ENCODE results near the gene OSBPL7.

The OSBPL7 gene, protein sequence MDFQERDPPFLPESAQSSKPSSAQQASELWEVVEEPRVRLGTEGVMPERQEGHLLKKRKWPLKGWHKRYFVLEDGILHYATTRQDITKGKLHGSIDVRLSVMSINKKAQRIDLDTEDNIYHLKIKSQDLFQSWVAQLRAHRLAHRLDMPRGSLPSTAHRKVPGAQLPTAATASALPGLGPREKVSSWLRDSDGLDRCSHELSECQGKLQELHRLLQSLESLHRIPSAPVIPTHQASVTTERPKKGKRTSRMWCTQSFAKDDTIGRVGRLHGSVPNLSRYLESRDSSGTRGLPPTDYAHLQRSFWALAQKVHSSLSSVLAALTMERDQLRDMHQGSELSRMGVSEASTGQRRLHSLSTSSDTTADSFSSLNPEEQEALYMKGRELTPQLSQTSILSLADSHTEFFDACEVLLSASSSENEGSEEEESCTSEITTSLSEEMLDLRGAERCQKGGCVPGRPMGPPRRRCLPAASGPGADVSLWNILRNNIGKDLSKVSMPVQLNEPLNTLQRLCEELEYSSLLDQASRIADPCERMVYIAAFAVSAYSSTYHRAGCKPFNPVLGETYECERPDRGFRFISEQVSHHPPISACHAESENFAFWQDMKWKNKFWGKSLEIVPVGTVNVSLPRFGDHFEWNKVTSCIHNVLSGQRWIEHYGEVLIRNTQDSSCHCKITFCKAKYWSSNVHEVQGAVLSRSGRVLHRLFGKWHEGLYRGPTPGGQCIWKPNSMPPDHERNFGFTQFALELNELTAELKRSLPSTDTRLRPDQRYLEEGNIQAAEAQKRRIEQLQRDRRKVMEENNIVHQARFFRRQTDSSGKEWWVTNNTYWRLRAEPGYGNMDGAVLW

DNA sequence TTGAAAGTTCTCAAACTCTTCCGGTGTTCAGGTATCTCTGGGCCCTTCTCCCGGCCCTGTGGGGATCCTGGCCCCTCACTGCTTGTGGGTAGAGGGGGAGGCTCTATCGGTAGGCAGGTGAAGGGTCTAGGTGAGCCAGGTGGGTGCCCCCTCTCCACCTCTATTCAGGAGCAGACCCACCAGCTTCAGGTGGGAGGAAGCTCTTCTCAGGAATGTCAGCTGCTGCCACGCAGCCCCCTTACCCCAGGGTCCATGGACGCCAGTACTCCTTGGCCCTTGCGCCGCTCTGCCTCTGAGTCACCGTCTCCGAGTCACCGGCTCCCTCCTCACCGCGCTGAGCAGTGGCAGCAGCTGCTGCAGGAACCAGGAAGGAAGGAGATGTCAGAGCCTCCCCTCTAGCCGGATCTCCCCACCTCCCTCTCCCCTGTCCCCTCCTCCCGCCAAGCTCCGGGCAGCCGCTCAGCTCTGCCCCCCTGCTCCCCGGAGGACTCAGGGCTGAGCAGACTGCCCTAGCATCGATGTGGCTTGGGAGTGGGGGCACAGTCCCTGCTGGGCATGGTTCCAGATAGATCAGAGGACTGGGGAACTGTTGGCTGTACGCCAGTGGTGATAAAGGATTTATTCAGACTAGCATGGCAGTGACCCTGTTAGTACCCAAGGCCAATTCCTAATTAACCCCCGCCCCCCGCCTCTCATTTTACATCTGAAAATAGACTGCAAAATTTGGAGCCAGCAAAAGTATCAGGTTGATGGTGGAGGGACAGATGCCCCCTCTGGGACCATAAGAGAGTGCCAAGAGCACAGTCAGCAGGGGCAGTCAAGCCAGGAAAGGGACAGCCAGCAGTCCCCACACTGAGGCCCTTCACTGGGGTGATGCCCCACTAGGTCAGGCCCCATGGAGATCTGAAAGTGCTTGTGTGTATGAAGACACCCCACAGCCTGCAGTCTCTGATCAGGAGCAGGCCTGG lies at the start of gene OSBPL7:
OSBPL7 (minus strand) TSS at position 371 of the 968 bp plus-strand sequence. CDS start 1,516 bp downstream, outside the sequence.
- DNase-seq (ENCODE audit: low read depth) = peak; percentile 40

DNA sequence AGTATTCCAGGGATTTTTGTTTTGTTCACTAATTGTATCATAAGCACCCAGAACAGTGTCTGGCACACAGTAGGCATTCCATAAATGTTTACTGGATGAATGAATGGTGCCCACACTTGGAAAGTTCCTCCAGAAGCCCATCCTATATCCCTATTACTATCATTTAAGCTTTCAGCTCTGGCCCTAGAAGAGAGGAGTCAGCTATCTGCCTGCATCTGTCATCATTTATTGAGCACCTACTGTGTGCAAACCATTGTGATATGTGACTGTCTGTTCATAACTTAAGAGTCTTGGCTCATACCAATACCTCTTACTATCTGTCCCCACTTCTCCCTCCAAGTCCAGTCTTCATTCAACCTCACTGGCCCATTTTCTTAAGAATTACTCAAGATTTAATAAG lies 49.5 kb upstream of the OSBPL7 start:
- DNase-seq (ENCODE audit: low read depth) = no peak

DNA sequence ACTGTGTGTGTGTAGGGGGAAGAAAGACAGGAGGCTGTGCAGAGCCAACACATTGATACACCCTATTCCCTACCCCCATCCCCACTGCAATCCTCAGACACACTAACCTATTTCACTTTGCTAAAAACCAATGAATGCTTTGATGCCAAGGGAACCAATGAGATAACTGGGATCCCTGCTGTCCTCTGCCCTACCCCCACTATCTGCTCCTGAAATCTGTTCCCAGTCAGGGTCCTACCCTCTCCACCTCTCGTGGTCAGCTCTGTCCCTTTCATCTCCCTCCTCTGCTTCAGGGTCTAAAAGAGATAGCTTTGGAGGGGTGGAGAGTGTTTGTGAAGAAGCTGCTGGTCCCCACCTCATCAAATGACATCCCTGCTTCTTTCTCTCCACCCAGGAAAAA lies 48.5 kb upstream of the OSBPL7 start:
- DNase-seq (ENCODE audit: low read depth) = no peak

DNA sequence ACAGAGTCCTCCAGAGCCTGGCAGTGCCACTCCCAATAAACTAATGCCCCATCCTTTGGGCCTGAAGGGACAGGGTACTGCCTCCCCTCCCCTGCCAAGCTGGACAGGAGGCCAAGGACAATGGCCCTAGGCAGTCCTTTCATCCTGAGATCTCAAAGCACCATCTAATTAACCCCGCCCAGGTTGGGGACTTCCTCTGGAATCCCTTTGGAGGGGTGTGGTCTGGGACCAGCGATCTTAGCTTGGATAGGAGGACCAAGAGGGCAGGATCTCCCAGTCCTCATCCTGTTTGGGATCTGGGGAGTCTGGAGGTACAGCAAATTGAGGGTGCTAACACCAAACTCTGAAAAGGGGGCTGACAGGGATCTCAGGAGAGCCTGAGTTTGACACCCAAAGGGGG lies 47.5 kb upstream of the OSBPL7 start:
- DNase-seq (ENCODE audit: low read depth) = no peak

DNA sequence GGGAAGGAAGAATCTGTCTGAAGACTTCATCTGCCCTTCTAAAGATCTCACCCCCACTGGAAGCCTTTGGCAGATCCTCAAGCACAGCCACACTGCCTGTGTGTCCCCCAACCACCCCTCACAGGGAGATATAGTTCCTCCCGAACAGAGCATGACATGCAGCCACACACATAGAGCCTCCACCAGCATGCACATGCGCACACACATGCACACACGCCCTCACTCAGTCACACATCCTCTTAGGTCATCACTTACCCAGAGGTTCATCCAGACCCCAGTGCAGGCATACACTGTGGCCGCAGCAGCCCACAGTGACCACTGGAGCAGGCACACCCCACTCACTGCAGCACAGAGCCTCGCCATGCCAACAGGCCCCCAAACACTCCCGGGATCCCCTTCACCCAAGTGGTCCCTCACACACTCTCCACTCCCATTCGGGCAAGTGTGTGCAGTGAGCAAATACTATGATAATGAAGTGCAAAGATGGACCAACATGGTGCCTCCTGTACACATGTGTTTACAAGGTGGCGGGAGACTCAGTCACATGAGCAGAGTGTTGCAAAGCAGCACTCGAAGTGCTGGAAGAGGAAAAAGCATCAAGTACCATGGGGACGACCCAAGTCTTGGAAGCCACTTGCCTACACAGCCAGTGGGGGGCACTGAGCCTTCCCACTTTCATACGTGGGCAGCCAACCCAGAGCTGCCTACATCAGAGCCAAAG lies 46.4 kb upstream of the OSBPL7 start:
- no peak for DNase-seq (ENCODE audit: low read depth)

DNA sequence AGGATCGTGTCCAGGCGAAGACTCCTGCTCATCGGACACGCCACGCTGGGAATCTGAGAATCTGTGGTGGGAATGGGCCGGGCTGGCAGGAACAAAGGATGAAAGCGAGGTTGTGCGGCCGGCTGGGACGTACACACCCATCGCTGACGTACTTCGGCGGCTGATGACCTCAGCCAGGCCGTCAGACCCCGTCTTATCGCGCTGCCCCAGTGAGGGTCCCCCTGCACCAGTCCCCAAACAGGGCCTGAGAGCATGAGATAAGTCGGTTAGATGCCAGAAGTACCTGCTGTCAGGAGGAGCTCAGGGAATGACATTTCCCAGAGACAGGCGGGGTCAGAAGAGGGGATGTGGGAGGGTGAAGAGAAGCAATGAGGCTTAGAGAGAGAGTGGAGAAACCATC lies 45.3 kb upstream of the OSBPL7 start:
- DNase-seq (ENCODE audit: low read depth) = no peak

DNA sequence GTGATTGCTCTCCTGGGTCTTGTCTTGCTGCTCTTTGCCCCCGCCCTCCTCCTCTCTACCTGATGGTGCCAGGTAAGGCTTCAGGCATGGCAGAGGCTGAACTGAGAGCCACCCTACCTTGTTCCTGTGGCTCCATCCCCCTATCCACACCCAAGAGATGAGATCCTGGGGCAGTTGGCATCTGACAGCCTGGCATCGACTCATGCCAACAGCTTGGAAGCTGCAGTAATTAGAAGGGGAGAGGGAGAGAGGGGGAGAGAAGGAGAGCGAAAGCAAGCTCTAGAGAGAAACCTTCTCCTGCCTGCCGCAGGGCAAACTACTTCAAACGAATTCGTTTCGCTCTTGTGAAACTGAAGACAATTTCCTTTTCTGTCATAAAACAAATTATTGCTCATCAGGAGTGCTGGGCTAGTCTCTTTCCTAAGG lies 43.2 kb upstream of the OSBPL7 start:
- DNase-seq (ENCODE audit: low read depth) = peak; percentile 25

DNA sequence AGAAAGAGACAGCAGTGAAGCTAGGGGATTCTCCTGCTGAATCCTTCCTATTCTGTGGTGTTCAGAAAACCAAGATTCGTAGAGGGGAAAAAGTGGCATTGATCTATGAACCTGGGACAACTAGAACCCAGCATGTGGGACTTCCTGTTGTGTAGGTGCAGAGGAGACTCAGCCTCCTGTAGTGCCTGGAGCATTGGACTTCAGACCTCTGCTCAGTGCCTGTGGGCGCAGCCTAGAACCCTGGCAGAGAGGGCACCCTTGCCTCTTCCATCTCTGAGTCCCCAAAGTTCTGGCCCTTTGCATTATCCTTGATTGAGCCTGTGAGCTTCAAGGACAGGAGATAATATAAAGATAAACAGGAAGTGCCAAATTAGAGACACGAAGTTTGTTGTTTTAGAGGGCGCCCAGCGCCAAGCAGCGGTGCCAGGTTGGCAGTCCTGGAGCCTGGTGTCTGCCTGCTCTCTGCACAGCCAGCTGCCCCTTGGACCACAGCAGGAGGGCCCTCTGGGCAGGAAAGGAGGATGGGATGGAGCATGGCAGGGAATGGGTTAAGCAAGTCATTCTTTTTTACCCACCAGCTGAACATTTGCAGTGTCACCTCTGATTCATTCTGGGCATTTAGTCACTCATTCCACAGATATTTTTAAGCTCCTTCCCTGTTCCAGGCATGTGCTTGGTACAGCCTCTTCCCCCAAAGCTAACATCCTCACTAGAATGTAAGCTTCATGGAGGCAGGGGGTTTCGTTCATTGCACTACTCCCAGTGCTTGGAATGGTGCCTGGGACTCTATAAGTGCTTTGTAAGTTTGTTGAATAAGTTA lies 41.2 kb upstream of the OSBPL7 start:
- DNase-seq (ENCODE audit: low read depth) = peak; percentile 47

DNA sequence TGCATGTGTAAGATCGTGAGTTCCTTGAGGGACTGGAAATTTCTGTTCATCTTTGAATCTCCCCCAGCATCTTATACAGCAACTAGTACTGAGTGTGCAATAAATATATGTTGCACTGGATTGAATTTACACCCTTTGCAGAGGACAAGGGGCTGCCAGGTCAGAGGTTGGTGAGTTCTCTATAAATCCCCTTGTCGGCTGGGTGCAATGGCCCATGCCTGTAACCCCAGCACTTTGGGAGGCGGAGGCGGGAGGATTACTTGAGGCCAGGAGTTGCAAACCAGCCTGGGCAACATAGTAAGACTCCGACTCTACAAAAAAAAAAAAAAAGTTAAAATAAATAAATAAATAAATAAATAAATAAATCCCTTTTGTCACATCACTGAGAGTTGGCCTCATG lies 38.8 kb upstream of the OSBPL7 start:
- no peak for DNase-seq (ENCODE audit: low read depth)

DNA sequence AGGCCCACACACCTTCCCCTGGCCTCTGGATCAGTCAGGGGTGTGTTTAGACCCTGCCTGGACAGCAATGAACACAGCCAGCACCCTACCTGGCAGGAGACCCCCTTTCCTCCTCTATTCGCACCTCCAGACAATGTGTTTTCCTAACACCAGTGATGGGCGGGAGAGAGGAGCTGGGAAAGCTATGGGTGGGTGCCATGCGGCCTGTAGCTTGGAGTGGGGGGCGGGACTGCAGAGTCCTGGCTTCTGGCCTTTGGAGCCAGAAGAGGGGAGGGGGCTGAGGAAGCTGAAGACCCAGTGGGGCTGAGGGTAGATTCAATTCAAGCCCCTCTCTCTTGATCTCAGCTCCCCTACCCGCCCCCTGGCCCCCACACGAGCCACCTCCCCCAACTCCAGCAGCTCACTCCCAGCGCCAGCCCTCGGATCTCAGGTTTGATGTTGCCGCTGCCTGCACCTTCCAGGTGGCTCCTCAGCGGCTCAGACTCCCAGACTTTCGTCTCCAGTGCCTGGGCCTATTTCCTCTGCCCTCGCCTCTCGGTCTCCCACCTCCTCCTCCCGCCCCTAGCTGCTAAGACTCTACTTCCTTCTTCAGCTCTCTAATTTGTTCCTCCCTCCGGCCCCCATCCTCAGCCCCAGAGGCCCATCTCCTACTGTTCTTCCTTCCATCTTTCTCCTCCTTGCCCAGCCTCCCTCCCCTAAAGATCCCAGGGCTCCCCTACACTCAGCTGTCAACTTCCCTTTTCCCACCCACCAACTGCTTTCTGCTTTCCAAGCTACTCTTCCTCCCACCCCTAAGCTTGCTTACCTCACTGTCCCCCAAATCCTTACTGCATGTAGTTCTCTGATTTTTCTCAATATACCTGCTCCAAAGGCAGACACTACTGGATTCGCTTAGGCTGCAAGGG lies 36.2 kb upstream of the OSBPL7 start:
- no peak for DNase-seq (ENCODE audit: low read depth)

DNA sequence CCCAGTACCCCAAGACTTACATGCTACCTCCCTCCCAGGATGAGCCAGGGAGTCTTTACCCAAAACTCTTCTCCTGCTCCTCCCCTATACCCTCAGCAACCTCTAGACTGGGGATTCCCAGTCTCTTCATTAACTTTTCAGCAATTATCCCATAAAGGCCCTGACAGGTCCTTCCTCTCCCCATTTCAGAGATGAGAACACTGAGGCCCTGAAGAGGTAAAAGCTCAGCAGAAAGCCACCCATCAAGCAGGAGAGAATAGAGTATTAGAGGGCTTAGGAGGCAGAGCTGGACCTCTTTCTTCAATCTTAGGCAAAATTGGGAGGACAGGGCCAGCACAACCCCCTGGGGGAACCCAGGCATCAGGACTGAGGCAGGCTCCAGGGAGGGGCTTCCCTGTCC lies 35.2 kb upstream of the OSBPL7 start:
- no peak for DNase-seq (ENCODE audit: low read depth)

DNA sequence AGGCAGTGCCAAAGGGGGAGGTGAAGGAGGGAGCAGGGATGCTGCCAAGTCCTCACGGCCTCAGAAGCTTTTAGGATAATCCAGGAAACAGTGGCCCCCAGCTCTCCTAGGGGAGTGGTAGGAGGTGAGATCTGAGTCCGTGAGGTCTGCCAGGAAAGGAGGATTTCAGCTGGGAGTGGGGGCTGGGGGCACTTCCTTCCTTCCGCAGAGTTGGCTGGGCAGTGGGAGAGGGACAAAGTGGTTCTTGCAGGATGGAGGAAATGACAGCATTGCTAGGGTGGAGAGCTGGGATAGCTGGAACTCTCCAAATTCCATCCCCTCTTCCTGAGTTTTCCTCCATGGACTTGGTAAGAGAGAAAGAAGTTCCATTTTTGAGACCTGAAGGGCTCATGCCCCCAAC lies 34.1 kb upstream of the OSBPL7 start:
- no peak for DNase-seq (ENCODE audit: low read depth)

DNA sequence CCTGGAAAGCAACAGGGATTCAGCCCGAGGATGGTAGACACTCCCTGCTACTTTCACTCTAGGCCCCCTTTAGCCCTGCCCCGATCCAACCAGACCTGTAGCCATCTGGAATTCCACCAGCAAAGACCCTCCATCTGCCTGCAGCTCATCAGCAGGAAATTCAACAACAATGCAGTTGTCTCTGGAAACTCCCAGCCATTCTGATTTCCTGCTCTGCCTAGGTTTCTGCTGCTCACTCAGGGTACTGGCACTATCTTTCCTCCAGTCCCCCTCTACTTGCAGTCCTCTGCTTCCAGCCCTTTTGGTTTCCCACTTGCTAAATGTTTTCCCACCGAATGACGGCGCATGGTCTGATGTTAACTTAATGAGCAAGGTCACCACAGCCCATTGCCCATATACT lies 32.0 kb upstream of the OSBPL7 start:
- no peak for DNase-seq (ENCODE audit: low read depth)

DNA sequence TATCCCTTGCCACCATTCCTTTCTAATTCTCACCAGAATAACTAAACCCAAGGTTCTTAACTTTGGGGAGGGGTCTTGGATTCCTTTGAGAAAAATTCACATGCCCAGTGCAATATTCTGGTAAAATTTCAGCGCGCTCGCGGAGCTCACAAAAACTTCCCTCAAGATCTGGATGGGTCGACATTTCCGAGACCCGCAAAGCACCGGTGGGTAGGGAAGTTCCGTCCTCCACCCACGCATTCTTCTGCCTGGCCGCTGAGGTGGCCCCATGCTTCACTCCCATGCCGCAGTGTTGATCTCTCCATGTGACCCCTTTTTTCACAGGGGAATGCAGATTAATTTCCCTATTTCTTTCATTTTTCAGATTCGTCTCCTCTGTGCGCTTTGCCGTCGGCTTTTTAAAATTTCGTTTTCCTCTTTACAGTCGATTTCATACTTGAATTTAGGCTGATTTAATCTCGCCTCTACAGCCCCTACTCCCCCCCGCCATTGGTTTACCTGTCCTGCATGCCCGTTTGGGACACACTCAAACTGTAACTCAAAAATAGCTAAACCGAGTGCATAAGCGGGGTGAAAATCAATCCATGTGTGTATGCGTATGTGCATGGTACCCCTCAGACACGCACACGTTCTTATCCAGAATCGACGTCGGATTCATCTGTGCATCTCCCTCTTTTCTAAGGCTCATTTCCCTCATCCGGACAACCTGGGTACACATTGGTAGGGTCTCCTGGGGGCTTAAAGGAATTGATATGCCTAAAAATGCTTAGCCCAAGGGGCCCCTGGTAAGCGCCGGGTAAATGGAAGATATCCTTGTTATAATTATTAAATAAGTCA lies 30.7 kb upstream of the OSBPL7 start:
- DNase-seq (ENCODE audit: low read depth) = no peak

DNA sequence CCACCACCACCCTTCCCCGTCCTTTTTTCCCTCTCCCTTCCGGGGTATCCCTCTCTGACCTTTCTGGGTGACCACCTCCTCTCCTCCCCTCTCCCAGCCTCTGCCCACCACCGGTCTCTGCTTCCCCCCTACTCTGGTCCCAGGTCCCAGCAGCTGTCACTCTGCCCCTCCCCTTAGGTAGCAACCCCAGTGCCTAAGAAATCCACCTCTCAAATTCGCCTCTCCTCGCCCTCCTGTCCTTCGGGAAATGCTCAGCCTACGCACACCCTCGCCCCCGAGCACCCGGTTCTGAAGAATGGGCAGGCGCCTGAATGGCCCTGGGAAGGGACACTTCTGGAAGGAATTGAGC lies 30.1 kb upstream of the OSBPL7 start:
- DNase-seq (ENCODE audit: low read depth) = no peak

DNA sequence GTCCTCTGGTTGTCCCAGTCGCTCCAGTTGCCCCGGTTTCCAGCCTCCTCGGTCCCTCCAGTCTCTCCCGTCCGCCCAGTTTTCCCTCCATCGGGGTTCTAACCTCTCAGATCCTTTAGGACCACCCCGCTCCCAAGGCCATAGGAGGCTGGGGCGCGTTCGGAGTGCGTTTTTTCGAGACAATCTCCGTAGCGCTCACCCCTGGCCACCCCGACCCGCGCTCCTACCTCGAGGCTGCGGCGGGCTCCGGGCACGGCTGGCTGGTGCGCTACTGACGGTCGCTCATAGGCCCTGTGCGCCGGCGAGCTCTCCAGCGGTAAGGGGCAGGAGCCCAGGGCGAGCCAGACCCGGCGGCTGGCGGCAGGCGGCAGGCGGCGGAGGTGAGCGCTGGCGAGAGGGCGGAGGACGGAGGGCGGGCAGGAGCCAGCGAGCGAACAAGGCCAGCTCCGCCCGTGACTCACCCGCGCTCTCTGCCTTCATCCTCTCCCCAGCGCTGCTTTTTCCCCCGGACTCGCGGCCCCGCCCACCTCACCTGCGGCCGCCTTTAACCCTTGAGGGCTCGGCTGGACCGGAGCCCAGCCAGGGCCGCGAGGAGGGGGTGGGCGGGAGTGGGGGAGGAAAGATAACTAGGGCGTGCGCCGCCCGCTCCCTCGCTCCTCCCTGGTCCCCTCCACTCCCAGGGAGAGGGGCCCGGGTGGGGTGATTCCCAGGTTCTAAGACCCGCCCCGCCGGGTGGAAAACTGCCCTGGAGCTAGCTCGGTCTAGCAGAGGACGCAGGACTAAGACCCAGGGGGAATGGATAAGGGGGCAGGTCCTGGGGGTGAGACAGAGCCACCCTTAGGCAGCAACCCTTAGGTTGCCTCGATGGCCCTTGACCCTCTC lies 29.3 kb upstream of the OSBPL7 start, which contains the start of gene SP6:
SP6 (minus strand) TSS at position 472 of the 882 bp plus-strand sequence. CDS start 2,734 bp downstream, outside the sequence.
- DNase-seq (ENCODE audit: low read depth) = no peak

DNA sequence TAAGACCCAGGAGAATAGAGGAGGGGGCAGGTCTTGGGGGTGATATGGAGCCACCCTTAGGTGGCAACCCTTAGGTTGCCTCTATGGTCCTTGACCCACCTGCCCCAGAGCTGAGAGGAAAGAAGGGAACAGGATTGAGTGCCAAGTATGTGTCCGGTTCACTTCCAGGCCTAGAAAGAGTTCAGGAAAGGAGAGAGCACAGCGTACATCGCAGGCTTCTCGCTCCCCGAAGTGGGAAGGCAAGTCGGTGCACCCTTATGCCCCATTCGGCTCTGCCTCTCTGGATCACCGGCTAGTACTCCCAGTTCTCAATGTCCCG lies 28.7 kb upstream of the OSBPL7 start:
- DNase-seq (ENCODE audit: low read depth) = no peak

DNA sequence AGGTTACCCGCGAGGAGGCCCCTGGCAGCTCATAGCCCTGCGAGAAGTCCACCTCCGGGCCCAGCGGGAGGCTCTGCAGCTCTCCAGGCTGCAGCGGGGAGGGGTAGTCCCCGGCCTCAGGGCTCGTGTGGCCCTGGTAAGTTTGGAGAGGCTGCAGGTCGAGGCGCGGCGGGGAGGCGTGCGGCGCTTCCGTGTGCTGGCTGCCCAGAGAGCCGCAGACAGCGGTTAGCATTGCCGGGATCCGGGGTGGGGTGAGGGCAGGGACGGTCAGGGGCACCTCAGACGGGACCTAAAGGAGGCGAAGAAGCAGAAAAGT lies 26.6 kb upstream of the OSBPL7 start:
- DNase-seq (ENCODE audit: low read depth) = no peak
